ENCODE data around the gene GRAMD1B.
A peak's percentile ranks its signal among the peaks of the same experiment; 100 is the strongest.

Gene GRAMD1B

DNA sequence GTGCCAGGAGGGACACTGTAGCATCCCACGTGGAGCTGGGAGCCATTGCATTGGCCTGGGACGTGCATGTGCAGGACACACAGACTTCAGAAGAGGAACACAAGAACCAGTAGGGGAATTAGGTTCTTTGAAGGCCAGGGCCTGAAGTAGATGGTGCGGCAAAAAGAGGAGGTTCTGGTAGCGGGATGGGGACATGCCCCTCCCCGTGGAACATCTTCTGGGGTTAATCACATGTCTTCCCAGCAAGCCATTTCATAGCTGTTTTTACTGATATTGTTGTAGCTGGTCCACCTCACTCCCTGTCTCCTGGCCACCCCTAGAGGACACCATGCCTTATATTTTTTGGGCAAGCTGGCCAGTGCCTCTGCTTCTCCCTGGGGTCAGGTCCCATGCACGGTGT is 150.1 kb downstream of the GRAMD1B start:
- Histone ChIP-seq H3K27me3 (no peaks in the 10 kb centered on the region), H3K4me3 (ENCODE audit: low read depth, low read length) (no peak overlapping the region), H3K36me3 (0 out of 2 replicates have a peak, but pooled peaks cover 2% of the 10 kb centered on the region), H3K4me1 (no peaks in the 10 kb centered on the region; the same call in 1 of the 2 replicates), H3K9me3 (no peaks in the 10 kb centered on the region)
- TF ChIP-seq, protein P1, sequence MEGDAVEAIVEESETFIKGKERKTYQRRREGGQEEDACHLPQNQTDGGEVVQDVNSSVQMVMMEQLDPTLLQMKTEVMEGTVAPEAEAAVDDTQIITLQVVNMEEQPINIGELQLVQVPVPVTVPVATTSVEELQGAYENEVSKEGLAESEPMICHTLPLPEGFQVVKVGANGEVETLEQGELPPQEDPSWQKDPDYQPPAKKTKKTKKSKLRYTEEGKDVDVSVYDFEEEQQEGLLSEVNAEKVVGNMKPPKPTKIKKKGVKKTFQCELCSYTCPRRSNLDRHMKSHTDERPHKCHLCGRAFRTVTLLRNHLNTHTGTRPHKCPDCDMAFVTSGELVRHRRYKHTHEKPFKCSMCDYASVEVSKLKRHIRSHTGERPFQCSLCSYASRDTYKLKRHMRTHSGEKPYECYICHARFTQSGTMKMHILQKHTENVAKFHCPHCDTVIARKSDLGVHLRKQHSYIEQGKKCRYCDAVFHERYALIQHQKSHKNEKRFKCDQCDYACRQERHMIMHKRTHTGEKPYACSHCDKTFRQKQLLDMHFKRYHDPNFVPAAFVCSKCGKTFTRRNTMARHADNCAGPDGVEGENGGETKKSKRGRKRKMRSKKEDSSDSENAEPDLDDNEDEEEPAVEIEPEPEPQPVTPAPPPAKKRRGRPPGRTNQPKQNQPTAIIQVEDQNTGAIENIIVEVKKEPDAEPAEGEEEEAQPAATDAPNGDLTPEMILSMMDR (IDR thresholded peaks at IDR 0.05; ENCODE audit: low read depth, low read length), result no peak
- no peak for DNase-seq

DNA sequence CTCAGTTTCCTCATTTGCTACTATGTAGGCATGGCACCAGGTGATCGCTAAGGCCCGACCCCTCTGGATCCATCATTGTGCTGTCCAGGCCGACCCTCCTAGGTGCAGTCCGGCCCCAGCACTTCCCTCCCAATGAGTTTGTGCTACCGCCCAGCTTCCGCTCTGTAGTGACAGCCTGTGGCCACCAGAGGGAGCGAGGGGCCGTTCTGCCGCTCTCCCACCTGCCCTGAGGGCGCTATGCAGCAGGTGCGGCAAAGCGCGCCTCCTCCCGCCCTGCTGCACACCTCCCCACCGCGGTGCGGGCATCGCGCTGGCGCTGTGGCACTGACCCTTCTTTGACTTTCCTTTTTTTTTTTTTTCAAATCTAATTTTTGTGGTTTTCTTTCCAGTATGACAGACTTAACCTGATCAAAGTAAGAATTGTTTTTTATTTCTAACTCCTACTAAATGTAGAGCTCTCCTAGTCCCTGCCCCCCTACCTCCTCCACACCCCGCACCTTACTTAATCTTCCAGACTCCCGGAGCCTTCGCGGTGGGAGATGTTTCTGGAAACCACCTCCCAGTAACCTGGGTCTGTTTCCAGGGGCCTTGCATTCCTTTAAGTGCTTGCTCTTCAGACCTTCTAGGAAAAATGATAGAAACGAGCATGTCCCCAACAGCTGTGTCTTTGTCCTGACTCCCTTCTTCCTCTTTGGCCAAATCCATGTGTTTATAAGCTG is 150.6 kb downstream of the GRAMD1B start:
- no peak overlapping the region for H3K4me3 ChIP-seq (ENCODE audit: low read depth, low read length)
- DNase-seq, result peak; percentile 83
- H3K9me3 ChIP-seq, result no peaks in the 10 kb centered on the region
- TF ChIP-seq, protein P1 (IDR thresholded peaks at IDR 0.05; ENCODE audit: low read depth, low read length), result peak; percentile 91
- 0 out of 2 replicates have a peak, but pooled peaks cover 2% of the 10 kb centered on the region for H3K36me3 ChIP-seq
- H3K27me3 ChIP-seq, result no peaks in the 10 kb centered on the region
- H3K4me1 ChIP-seq, result no peaks in the 10 kb centered on the region; the same call in 1 of the 2 replicates

DNA sequence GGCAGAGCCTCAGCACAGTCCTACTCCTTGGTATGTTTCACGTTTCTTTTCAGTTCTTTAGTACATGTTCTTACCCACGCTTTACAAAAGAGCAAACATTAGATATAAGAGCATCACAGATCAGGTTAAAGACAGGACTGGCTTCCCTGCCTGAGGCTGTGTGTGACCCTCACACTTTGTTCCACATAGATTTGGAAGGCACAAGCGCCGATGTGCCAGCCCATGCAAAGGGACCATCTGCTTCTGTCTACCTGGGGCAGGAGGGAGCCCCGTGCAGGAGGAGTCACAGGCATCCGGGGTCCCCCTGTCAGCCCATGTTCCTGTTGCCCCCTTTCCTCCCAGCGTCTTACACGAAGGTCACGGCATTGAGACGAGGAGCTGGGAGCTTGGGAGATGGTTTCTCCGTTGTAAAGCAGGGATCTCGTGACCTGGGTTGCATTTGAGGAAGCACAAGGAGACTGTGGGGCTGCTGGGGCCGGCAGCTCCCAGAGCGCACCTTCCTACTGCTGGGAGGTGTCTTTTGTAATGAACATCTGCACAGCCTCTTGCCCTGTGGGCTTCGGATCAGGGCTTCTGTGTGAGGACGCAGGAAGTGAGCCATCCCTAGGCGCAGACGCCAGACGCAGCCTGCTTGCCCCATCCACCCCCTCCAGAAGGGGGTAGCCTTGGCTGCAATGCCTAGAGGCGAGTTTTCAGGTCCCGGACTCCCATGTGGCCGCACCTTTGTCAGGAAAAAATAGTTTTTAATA is 151.8 kb downstream of the GRAMD1B start:
- DNase-seq, result no peak
- H3K27me3 ChIP-seq, result no peaks in the 10 kb centered on the region
- no peak overlapping the region for H3K4me3 ChIP-seq (ENCODE audit: low read depth, low read length)
- 0 out of 2 replicates have a peak, but pooled peaks cover 2% of the 10 kb centered on the region for H3K36me3 ChIP-seq
- no peaks in the 10 kb centered on the region; the same call in 1 of the 2 replicates for H3K4me1 ChIP-seq
- H3K9me3 ChIP-seq, result no peaks in the 10 kb centered on the region
- TF ChIP-seq, protein P1 (IDR thresholded peaks at IDR 0.05; ENCODE audit: low read depth, low read length), result no peak

DNA sequence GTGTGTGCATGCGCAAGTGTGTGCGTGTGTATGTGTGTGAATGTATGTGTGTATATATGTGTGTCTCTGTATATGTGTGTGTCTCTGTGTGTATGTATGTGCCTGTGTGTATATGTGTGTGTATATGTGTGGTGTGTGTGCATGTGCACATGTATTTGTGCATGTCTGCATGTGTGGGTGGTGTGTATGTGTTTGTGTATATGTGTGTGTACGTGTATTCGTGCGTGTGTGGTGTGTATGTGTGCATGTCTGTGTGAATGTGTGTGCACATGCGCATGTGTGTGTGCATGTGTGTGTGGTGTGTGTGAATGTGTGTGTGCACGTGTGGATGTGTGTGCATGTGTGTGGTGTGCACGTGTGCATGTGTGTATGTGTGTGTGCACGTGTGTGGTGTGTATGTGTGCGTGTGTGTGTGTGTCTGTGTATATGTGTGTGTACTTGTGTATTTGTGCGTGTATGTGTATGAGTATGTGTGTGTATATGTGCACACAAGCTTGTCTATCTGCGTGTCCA is 153.0 kb downstream of the GRAMD1B start:
- Histone ChIP-seq H3K4me3 (ENCODE audit: low read depth, low read length) (no peak overlapping the region), H3K36me3 (0 out of 2 replicates have a peak, but pooled peaks cover 2% of the 10 kb centered on the region)

DNA sequence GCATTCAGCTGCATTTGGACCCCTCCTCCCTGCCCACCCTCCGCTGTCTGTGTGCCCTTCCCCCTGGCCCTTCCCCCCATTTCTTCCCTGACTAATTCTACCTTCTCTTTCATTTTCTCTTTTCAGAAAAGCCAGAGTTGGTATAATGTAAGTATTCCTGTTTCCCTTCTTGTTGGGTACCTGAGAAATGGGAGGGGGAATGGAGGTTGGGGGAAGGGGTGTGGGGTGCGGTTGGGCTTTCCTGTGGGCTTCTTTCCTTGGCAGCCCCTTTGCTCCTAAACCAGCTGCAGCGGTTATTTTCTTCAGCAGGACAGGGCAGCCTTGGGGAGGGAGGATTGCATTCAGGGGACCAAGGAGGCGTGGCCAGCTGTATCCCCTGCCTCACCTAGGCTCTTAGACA is 154.1 kb downstream of the GRAMD1B start:
- Histone ChIP-seq H3K4me1 (no peaks in the 10 kb centered on the region; the same call in 1 of the 2 replicates), H3K9me3 (no peaks in the 10 kb centered on the region), H3K36me3 (0 out of 2 replicates have a peak, but pooled peaks cover 2% of the 10 kb centered on the region), H3K4me3 (ENCODE audit: low read depth, low read length) (no peak overlapping the region), H3K27me3 (no peaks in the 10 kb centered on the region)
- TF ChIP-seq, protein P1 (IDR thresholded peaks at IDR 0.05; ENCODE audit: low read depth, low read length), result no peak
- no peak for DNase-seq

More for the DNA sequence above, 153.0 kb downstream of the GRAMD1B start:
- Histone ChIP-seq H3K27me3 (no peaks in the 10 kb centered on the region), H3K9me3 (no peaks in the 10 kb centered on the region), H3K4me1 (no peaks in the 10 kb centered on the region; the same call in 1 of the 2 replicates)
- TF ChIP-seq, protein P1 (IDR thresholded peaks at IDR 0.05; ENCODE audit: low read depth, low read length), result no peak
- DNase-seq, result no peak
